Trophoblast cell (in vitro differentiated cells and primary cell): ENCODE data around the gene DTYMK.

ENCODE experiments used
- DNase-seq, 2 donors: peaks; one replicate each; pipeline ENCODE4 v3.0.0-alpha.2; 2016
- H2AFZ ChIP-seq: 2 replicates; pipeline ENCODE4 v1.6.1; 2013; ENCODE audit warnings: low read length, moderate library complexity, mild to moderate bottlenecking; ENCODE audit not compliant: insufficient read depth, poor library complexity
- H2AK5ac ChIP-seq: 2 replicates; pipeline ENCODE4 v1.6.1; 2013; ENCODE audit warnings: mild to moderate bottlenecking, low read length
- H2BK120ac ChIP-seq: 2 replicates; pipeline ENCODE4 v1.6.1; 2013; ENCODE audit warnings: low read length, mild to moderate bottlenecking, moderate library complexity; ENCODE audit not compliant: insufficient read depth, poor library complexity
- H2BK12ac ChIP-seq: 2 replicates; pipeline ENCODE4 v1.6.1; 2013; ENCODE audit warnings: mild to moderate bottlenecking, low read length, moderate library complexity
- H2BK5ac ChIP-seq: 2 replicates; pipeline ENCODE4 v1.6.1; 2013; ENCODE audit warnings: low read length, low read depth, moderate library complexity, mild to moderate bottlenecking; ENCODE audit not compliant: poor library complexity
- H3K14ac ChIP-seq: 2 replicates; pipeline ENCODE4 v1.6.1; 2013; ENCODE audit warnings: mild to moderate bottlenecking, low read length
- H3K18ac ChIP-seq: 2 replicates; pipeline ENCODE4 v1.6.1; 2013; ENCODE audit warnings: mild to moderate bottlenecking, low read length
- H3K23ac ChIP-seq: 2 replicates; pipeline ENCODE4 v1.6.1; 2013; ENCODE audit warnings: low read length
- H3K27ac ChIP-seq: 2 replicates; pipeline ENCODE4 v1.5.1; 2013; ENCODE audit warnings: low read depth, mild to moderate bottlenecking, inconsistent platforms, low read length, moderate library complexity
- H3K27me3 ChIP-seq: 2 replicates; pipeline ENCODE4 v1.6.1; 2013; ENCODE audit warnings: inconsistent platforms, mild to moderate bottlenecking, low read length, moderate library complexity; ENCODE audit not compliant: insufficient read depth
- H3K36me3 ChIP-seq, 2 experiments: 1 replicate in 1 of 2; 2 replicates in 1 of 2; pipeline ENCODE4 v1.6.1; 2013; ENCODE audit warnings: low read length in 2 of 2, mild to moderate bottlenecking in 2 of 2, moderate library complexity in 1 of 2; ENCODE audit not compliant: insufficient read depth in 2 of 2, control insufficient read depth in 1 of 2
- H3K4ac ChIP-seq: 2 replicates; pipeline ENCODE4 v1.6.1; 2013; ENCODE audit warnings: low read depth, mild to moderate bottlenecking, low read length, moderate library complexity
- H3K4me1 ChIP-seq, 2 experiments: 1 replicate in 1 of 2; 2 replicates in 1 of 2; pipeline ENCODE4 v1.6.1; 2013; ENCODE audit warnings: low read length in 2 of 2, mild to moderate bottlenecking in 2 of 2, moderate library complexity in 1 of 2; ENCODE audit not compliant: insufficient read depth in 2 of 2, control insufficient read depth in 1 of 2
- H3K4me2 ChIP-seq: 2 replicates; pipeline ENCODE4 v1.6.1; 2013; ENCODE audit warnings: inconsistent platforms, mild to moderate bottlenecking, low read length, moderate library complexity
- H3K4me3 ChIP-seq: 2 replicates; pipeline ENCODE4 v1.5.1; 2013; ENCODE audit warnings: mild to moderate bottlenecking, low read depth, low read length, inconsistent platforms
- H3K79me1 ChIP-seq: one replicate; pipeline ENCODE4 v1.6.1; 2013; ENCODE audit warnings: low read length
- H3K79me2 ChIP-seq: 2 replicates; pipeline ENCODE4 v1.6.1; 2013; ENCODE audit warnings: low read length, mild to moderate bottlenecking; ENCODE audit not compliant: control insufficient read depth, insufficient read depth, poor library complexity
- H3K9ac ChIP-seq: 2 replicates; pipeline ENCODE4 v1.6.1; 2013; ENCODE audit warnings: mild to moderate bottlenecking, low read length
- H3K9me3 ChIP-seq: 2 replicates; pipeline ENCODE4 v1.6.1; 2013; ENCODE audit warnings: low read depth, mild to moderate bottlenecking, control low read depth, inconsistent platforms, low read length; ENCODE audit not compliant: insufficient read depth
- H4K12ac ChIP-seq: 2 replicates; pipeline ENCODE4 v1.6.1; 2013; ENCODE audit warnings: low read depth, mild to moderate bottlenecking, low read length, moderate library complexity
- H4K8ac ChIP-seq: 2 replicates; pipeline ENCODE4 v1.6.1; 2013; ENCODE audit warnings: low read depth, mild to moderate bottlenecking, low read length, moderate library complexity
- H4K91ac ChIP-seq: one replicate; pipeline ENCODE4 v1.6.1; 2013; ENCODE audit warnings: low read depth, mild to moderate bottlenecking, low read length, moderate library complexity
- WGBS: extraction: QIAGEN DNeasy Blood & Tissue Kit; methylation state at CpG from one replicate; pipeline ENCODE4 v1.1.7; 2013; ENCODE audit warnings: missing lambda C conversion rate; ENCODE audit not compliant: insufficient read length, insufficient coverage; ENCODE audit errors: extremely low coverage; 5-methylcytosine and 5-hydroxymethylcytosine counted together

The DTYMK gene

DNA sequence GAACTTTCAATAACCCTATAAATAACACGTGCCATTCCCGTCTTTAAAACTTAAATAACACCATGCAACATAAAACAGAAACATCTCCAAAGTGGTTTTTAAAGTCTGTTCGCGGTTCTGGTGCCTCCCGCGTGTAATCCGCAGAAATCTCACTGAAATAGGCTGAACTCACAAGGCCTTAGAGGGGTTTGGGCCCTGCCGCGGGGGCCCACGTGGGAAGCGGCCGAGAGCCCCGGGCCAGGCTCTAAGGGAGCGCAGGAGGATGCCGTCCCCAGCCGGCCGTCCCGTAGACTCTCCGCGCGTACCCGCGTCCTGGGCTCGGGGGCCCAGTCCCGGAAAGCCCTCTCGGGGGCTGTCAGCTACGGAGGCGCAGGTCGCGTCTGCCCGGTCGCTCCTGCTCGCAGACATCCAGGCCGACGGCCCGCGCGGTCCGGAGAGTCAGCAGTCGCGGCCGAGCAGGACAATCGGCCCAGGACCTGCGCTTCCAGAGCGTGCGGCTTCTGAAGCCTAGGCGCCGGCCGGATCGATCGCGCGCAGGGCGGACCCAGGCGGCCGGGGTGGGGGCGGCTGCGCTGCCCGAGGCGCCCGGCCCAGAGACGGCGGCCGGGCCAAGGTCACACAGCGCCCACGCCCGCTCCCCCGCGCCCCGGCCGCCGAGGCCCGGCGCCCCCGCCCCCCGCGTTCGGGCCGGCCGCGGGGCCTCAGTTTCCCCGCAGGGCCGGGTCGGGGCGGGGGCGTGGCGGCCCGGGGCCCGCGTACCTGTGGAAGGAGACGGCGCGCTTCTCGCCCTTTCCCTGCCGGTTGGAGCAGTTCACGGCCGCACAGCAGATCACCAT lies 50.2 kb downstream of the DTYMK start:
- H3K4me3 ChIP-seq, result peak overlapping the region; percentile 97

DNA sequence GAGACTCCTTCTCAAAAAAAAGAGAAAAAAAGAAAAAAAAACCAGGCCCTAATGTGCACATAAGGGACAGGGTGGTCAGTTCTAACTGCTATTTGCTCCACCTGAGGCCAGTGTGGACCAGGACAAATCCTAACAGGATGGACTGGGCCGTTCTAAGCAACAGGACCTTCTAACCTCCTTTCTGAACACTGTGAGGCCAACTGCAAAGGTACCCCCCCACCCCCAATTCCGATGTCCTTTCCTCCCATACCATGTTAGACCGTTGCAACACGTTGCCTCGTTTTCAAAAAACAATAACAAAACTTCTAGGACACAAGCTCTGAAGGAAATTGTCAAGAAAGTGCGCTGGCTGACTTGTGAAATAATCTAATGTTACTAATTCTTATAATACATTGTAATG lies 50.9 kb downstream of the DTYMK start:
- H2AK5ac ChIP-seq, result no peak overlapping the region
- no peak overlapping the region for H3K9ac ChIP-seq
- no peak overlapping the region for H3K18ac ChIP-seq
- H3K27ac ChIP-seq, result no peak overlapping the region
- no peak overlapping the region for H4K8ac ChIP-seq
- H3K4me1 ChIP-seq, result peaks cover 3 to 6% of the 10 kb centered on the region in 2 experiments
- peak overlapping the region; percentile 79 for H3K23ac ChIP-seq
- H2BK12ac ChIP-seq, result no peak overlapping the region
- H3K79me2 ChIP-seq, result peaks cover 15% of the 10 kb centered on the region
- no peak overlapping the region for H2AFZ ChIP-seq
- H3K4me2 ChIP-seq, result peak overlapping the region; percentile 94
- no peak overlapping the region for H2BK120ac ChIP-seq
- peaks cover 30 to 39% of the 10 kb centered on the region in 2 experiments for H3K36me3 ChIP-seq
- H3K4me3 ChIP-seq, result no peak overlapping the region
- no peak overlapping the region for H3K14ac ChIP-seq
- H3K9me3 ChIP-seq, result peaks cover 3% of the 10 kb centered on the region
- H3K79me1 ChIP-seq, result peaks cover 11% of the 10 kb centered on the region
- WGBS, result no CpG with 5 or more reads among the region's 6 CpGs
- peak overlapping the region; percentile 53 for H3K4ac ChIP-seq
- H2BK5ac ChIP-seq, result no peak overlapping the region
- peak in 1 of 2 donors; percentile 12 for DNase-seq
- no peaks in the 10 kb centered on the region for H3K27me3 ChIP-seq
- no peak overlapping the region for H4K12ac ChIP-seq
- no peak overlapping the region for H4K91ac ChIP-seq

More for the DNA sequence above, 50.2 kb downstream of the DTYMK start:
- Histone ChIP-seq H2BK120ac (peak overlapping the region; percentile 5), H3K23ac (no peak overlapping the region), H3K79me1 (peaks cover 11% of the 10 kb centered on the region), H2BK12ac (no peak overlapping the region), H4K8ac (peak overlapping the region; percentile 73), H3K4ac (peak overlapping the region; percentile 16), H4K91ac (peak overlapping the region; percentile 74), H3K4me2 (peak overlapping the region; percentile 94), H3K27me3 (no peaks in the 10 kb centered on the region), H4K12ac (peak overlapping the region; percentile 63), H3K18ac (peak overlapping the region; percentile 79), H3K14ac (peak overlapping the region; percentile 84), H3K9ac (peak overlapping the region; percentile 70), H3K27ac (peak overlapping the region; percentile 96), H3K9me3 (peaks cover 3% of the 10 kb centered on the region), H3K79me2 (peaks cover 15% of the 10 kb centered on the region), H2AFZ (peak overlapping the region; percentile 76), H3K4me1 (peaks cover 3 to 6% of the 10 kb centered on the region in 2 experiments), H2AK5ac (no peak overlapping the region), H3K36me3 (peaks cover 29 to 36% of the 10 kb centered on the region in 2 experiments), H2BK5ac (peak overlapping the region; percentile 63)
- DNase-seq, result peak; percentile 22 to 58
- no CpG with 5 or more reads among the region's 97 CpGs for WGBS

GRCh38 chr2:241633561-241633960 lies 53.1 kb downstream of the DTYMK start:
- no peak overlapping the region for H2AK5ac ChIP-seq
- no CpG with 5 or more reads among the region's 17 CpGs for WGBS
- no peak overlapping the region for H3K4ac ChIP-seq
- H3K9ac ChIP-seq, result no peak overlapping the region
- H3K18ac ChIP-seq, result no peak overlapping the region
- no peak overlapping the region for H2BK12ac ChIP-seq
- H2AFZ ChIP-seq, result no peak overlapping the region
- H2BK5ac ChIP-seq, result no peak overlapping the region
- no peak overlapping the region for H3K4me2 ChIP-seq
- no peak overlapping the region for H4K12ac ChIP-seq
- peaks cover 24 to 31% of the 10 kb centered on the region in 2 experiments for H3K36me3 ChIP-seq
- H3K4me1 ChIP-seq, result peaks cover 3% of the 10 kb centered on the region in 2 experiments
- no peak for DNase-seq
- H3K27me3 ChIP-seq, result no peaks in the 10 kb centered on the region
- H4K91ac ChIP-seq, result no peak overlapping the region
- no peak overlapping the region for H3K27ac ChIP-seq
- H3K9me3 ChIP-seq, result peaks cover 2% of the 10 kb centered on the region
- H3K4me3 ChIP-seq, result no peak overlapping the region
- no peak overlapping the region for H2BK120ac ChIP-seq
- H3K79me1 ChIP-seq, result peaks cover 11% of the 10 kb centered on the region
- H3K79me2 ChIP-seq, result peaks cover 15% of the 10 kb centered on the region
- H4K8ac ChIP-seq, result no peak overlapping the region
- H3K23ac ChIP-seq, result no peak overlapping the region
- no peak overlapping the region for H3K14ac ChIP-seq

GRCh38 chr2:241632478-241633325 lies 53.9 kb downstream of the DTYMK start:
- Histone ChIP-seq H3K79me2 (peaks cover 12% of the 10 kb centered on the region), H2AK5ac (no peak overlapping the region), H3K18ac (no peak overlapping the region), H3K27me3 (no peaks in the 10 kb centered on the region), H2BK5ac (no peak overlapping the region), H3K36me3 (peaks cover 25 to 31% of the 10 kb centered on the region in 2 experiments), H4K8ac (no peak overlapping the region), H3K4ac (no peak overlapping the region), H3K4me3 (no peak overlapping the region), H3K23ac (no peak overlapping the region), H4K12ac (no peak overlapping the region), H3K79me1 (peaks cover 9% of the 10 kb centered on the region), H3K9ac (no peak overlapping the region), H2BK120ac (no peak overlapping the region), H3K4me2 (no peak overlapping the region), H3K4me1 (peaks cover 3% of the 10 kb centered on the region in 2 experiments), H4K91ac (no peak overlapping the region), H3K14ac (no peak overlapping the region), H3K27ac (no peak overlapping the region), H2AFZ (no peak overlapping the region), H2BK12ac (no peak overlapping the region), H3K9me3 (peaks cover 2% of the 10 kb centered on the region)
- DNase-seq, result no peak
- WGBS, result no CpG with 5 or more reads among the region's 39 CpGs
